ENCODE results near the gene ARHGEF12.
A peak's percentile ranks its signal among the peaks of the same experiment; 100 is the strongest.

ARHGEF12 gene

DNA sequence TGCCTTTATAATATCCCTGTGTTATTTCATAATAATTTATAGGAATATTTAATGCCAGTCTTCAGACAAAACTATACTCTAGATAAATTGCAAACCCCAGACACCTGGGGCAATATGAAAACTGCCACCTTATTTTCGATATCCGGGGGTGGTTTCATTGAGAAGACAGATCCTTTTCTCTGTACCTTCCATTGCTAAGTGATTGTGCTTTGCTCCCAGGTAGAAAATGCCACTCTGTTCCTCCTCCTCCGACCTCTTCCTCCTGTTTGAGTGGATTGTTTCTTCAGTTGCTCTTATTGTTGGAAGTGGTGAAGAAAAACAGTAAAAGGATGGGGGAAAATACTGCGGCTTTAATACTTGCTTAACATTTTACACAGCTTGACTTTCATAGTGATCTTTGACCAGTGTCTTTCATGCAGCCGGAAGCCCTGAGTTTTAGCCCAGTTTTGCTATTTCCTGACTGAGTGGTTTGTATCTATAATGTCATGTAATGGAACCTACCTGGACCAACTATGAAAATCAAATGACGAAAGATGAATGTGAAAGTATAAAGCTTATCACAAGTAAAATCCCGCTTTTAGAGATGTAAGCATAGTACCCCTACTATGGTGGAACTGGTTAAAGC, 169.7 kb downstream of the ARHGEF12 start:
- no peak for DNase-seq

DNA sequence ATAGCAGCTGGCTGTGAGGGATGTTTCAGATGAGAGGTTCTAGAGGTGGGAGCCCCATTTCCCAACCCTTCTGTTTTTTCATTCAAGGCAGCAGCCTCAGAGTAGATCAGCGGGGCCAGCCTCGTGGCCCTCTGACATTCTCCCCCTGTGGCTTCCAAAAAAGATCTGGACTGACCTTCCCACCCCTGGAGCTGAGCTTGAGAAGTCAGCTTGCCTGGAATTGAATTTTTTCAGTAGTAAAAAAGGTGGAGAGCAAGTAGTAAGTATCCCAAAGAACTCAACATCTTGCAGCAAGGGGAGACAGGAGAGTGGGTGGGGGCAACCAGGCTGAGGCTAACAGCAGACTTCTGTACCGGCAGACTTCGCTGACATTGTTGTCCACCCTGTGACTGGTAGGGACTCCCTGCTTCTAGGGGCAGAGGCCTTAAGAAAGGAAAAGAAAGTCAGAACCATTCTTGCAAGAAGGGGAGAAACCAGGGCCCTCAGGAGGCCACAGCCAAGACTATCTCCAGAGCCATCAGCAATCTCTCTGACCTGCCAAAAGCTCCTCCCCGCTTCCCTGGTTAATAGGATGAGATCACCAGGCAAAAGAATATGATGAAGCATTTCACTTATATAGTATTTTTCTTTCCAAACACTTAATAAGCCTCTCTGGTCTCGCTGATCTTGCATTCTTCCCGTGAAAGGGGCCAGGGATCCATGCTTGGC, 173.3 kb downstream of the ARHGEF12 start:
- DNase-seq: no peak

DNA sequence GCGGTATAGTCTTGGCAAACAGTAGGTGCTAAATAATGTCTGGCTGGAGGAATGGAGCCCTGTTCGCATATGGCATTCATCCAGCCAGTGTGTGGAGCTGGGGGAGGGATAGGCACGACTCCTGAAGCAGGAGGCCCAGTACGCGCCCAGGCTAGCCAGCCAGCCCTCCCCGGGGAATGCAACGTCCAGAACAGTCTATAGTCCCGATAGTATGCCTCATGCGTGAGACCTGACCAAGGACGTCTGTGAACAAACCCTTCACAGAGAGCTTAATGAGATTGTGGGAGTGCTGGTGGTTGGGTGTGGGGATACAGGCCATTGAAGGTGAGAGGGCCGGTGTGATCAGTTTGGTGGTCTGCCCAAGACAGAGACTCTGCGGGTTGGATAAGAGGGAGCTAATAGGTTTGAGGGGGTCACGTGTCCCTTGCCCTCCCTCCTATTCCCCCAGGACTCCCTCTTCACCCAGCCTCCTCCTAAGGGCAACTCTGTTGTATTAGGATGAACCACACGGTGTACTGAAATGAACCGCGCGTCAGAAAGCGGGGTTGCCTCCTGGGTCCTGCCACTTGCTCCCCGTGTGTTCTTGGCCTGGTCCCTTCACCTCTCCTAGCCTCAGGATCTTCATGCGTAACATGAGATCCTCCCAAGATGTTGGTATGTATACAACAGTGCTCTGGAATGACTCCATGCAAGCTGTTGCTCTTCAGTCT, 174.3 kb downstream of the ARHGEF12 start:
- DNase-seq: no peak

DNA sequence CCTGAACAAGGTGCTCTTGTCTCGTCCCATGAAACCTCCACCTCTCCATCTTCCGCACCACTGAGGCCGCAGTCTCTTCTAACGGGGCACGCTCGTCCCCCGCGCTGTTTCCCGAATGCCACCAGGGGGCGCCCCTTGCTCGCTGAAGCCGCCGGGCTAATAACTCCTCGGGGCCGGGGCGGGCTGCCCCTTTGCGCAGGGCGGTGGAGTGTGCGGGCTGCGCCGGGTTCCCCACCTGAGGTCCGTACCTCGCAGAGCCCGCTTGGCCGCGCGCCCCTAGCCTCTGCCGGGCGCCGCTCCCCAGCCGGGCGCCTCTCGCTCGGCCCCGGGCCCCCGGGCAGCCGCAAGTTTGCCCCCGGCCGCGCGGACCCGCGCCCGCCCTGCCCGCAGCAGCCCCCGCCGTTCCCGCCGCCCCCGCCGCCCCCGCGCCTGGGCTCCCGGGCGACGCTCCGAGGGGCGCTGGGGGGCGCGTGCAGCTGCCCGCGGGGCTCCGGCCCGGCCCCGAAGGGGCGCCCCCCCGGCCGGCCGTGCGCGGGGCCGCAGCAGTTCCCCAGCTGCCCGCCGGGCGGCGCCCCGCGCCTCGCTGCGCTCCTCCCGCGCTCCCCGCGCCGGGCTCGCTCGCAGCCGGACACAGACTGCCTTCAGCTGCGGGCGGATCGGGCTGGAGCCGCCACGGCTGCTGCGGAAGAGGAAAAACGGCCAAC, 175.1 kb downstream of the ARHGEF12 start, which contains the start of gene GRIK4:
GRIK4 (plus strand) TSS at position 633 of the 704 bp plus-strand sequence. CDS start 148,571 bp downstream, outside the sequence.
- peak; percentile 69 for DNase-seq

DNA sequence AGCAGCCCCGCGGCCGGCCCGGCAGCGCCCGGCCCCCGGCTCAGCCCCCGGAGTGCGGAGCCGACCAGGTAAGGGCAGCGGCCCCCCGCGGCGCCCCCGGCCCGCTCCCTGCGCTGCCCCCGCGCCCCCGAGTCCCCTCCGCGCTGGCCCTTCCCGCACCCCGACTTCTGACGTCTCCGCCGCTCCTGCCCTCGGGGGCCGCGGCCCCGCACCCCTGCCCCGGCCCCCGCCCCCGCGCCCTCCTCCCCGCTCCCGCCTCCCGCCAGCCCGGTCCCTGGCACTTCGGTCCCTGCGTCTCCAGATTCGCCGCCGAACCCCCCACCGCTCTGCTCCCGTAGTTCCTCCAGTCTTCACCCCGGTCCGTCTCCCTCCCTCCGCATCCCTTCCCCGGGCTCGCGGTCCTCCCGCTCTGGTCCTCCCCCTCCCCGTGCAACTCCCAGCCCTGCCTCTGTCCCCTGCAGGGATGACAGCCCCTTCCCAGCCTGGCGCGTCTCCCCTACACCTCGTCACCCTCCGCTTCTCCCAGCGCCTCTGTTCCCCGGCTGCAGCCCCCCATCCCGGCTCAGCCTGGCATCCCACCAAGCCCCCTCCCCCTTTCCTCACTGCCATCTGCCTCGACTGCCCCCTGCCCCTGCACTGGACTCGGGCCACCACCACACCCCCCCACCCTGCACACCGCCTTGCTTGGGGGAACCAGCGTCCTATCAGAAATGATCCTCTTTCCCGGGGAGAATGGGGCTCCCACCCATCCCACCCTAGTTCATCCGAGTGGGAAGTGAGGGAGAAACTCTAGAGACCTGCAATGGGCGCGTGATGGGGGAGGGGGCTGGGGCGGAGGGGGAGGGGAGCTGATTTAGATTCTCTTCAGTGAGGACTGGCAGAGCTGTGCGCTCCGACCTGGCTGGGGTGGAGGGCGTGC, 175.9 kb downstream of the ARHGEF12 start:
- no peak for DNase-seq

DNA sequence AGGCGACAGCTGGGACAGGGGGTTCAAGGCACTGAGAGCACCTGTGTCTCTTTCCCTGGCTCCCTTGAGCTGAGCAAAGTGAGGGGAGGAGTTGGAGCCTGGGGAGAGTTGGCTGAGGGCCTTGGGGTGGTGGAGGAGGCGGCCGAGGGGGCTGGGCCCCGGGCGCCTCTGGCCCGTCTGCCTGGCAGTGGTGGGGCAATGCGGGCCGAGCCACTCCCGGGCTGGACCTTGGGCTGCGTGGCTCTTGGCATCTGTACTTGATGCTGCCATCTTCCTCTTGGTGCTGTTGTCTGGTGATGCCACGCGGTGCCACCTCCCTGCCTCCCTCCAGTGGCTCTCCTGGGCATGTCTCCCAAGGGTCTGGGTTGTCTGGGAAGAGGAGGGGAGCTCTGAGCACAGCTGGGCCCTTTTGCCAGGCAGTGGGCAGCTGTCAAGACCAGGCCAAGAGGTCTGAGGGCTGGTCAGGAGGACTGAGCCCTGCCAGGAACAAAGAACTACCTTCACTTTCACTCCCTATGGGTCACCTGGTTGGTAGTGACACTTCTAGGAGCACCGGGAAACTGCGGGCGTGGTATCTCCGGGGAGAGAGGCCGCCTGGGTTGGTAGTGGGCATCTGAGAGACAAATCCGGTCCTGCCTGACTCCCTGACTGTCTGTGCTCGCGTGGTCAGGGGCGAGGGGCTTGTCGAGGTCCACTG, 176.7 kb downstream of the ARHGEF12 start:
- DNase-seq: no peak

DNA sequence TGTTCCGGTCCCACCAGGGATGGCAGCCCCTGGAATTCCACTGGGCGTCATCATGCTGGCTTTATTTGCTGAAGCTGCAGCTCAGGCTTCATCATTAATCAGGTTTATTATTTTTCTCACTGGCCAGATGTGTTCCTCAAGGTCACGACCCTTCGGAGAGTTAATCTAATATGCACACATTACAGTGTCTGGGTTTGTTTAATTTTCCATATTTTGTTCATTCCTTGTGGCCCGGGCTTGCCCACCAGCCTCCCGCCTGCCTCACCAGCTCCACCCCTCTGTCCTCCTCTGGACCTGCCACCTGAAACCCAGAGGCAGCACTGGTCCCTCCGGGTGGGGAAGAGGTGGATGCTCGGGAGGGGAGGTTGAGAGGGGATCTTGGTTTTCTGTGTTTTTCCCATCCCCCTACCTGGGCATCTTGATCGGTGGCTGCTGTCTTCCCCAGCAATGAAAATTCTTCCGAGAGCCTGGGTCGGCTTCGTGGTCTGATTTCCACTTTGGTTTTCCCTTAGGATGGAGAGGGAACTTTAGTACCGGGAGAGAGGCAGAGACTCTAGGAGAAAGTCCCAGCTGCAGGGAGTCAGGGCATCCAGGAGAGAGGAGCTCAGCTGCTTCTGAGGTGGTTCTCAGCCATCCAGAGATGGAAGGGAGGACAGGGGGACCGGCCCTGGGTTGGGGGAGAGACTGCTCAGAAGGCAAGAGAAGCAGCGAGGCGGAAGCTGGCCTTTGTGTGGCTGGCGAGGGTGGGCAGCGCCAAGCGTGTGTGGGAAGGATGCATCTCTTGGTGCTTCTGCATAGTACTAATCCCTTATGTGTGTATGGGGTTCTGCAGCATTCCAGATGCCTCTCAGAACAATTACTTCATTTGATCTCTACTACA, 177.5 kb downstream of the ARHGEF12 start:
- no peak for DNase-seq

DNA sequence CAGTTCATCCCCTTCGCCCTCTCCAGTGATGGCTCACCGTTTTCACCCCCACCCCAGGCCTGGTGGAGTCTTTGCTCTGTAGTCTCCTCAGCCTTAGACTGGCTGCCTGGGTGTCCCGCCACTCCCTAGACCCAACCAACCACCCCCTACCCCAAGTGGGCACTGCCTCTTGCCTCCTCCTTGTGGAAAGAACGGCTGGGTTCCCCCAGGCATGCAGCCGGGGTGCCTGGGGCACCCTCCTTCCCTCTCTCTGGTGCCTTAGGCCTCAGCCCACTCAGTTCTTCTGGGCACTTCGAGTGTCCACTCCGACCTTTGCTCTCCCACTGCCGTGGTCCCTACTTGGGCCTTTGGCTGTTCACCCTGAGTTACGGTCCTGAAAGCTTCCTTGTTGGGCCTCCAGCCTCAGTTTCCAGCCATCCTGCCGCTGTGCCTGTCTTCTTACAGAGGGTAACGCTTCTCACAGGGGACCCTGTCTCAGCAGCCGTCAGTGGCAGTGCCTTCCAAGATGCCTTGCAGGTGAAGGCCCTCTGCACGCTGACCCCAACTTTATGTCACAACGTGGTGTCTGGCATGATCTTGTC, 178.4 kb downstream of the ARHGEF12 start:
- no peak for DNase-seq

DNA sequence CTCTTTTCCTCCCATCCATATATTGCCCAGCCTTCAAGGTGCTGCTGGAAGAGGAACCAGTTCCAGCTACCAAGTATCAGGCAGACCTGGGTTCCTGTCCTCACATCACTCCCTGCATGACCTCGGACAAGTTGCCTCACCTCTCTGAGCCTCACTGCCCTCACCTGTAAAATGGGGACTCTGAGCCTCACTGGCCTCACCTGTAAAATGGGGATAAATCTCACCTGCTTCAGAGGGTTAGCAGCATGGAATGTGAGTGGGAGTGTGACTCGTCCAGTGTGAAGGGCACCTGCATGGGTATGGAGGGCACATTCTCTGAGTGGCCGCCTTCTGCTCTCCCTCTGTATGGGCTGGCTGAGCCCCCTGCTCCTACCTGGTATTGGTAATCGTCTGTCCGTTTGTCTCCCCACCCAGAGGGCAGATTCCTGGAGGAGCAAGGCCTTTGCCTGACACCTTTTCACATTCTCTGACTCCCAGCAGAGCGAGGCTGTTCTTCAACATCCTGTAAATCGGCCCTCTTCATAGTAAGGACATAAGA, 179.0 kb downstream of the ARHGEF12 start:
- no peak for DNase-seq

DNA sequence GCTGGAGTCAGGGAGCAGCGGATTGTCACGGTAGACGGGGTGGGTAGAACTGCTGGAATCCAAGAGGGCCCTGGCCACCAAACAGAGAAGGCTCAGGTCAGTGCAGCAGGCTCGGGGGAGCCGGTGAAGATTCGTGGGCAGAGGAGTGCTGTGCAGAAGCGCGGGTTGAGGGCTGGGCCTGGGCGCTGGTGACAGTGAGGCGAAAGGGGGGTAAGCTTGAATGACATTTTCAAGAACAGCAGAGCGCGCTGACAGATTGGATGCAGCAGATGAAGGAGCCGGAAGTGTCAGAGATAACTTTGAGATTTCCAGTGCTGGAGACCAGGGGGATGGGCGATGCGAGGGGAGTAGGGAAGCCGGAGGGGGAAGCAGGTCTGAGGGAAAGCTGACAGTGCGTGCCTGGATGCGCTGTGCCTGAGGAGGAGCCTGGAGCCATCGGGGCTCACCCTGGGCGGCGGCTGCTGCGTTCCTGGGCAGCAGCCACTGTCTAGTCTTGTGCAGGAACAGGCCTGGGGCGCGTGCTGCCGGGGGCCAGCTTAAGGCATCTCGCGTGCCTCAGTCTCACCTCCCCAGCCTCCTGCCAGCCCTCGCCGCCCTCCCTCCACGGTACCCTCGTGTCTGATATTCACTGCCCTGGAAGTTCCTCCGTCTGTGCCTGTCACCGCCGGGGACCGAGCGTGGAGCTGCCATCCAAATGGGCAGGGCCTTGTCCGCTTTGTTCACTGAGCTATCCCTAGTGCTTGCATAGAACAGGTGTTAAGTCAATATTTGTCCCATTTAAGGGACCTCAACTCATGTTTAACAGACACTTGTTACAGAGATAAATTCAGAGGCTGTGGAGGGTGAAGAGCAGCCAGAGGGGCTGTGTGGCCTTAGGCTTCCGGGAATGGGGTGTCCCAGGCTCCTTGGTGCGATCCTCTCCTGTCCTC, 180.5 kb downstream of the ARHGEF12 start:
- no peak for DNase-seq

DNA sequence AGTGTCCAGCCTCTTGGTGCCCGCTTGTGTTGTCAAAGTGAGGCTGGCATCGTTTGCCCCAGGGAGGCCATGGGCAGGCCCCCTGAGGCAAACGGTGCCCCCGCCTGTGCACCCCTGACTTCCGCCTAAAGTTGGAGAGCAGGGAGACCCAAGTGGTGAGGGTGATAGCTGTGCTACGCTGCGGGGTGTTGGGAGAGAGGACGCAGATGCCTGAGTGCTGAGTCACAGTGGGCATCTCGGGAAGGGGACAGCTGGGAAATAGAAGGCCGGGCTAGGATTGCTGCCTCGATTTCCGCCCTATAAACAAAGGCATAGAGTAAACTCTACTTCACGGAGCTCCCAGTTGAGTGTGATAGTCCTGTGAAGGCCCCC, 181.2 kb downstream of the ARHGEF12 start:
- no peak for DNase-seq

DNA sequence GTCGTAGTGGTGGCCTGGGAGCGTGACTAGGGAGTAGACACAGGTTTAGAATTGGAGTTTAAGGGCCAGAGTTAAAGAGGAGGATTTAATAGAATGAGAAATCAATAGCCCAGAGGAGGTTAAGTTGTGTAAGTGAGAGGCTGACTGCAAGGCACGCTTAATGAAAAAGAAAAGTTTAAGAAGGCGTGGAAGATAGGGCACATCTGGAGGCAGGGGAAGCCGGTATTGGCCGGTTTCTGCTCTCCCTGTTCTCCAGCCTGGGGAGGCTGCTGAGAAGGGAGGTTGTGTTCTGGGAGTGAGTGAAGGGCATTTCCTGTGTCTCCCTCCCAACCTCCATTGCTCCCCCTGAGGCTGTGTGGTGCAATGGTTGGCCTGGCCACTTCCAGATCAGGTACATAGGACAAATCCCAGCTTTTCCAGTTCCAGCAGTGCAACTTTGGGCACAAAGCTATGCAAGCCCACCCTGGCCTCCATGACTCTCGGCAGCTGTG, 181.6 kb downstream of the ARHGEF12 start:
- no peak for DNase-seq

DNA sequence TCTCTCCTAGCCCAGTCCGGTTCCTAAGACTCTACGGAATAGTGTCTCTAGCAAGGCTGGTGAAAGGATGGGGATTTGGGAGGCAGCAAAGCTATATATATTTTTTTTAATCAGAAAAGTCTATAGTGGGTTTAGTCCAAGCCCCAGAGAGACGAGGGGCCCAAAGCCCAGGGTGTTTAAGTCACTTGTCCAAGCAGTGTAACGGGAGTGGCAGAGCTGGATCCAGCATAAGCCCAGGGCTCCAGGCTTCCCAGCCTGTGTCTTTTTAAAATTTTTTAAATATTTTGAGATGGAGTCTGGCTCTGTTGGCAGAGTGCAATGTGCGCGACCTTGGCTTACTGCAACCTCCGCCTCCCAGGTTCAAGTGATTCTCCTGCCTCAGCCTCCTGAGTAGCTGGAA, 182.1 kb downstream of the ARHGEF12 start:
- no peak for DNase-seq

DNA sequence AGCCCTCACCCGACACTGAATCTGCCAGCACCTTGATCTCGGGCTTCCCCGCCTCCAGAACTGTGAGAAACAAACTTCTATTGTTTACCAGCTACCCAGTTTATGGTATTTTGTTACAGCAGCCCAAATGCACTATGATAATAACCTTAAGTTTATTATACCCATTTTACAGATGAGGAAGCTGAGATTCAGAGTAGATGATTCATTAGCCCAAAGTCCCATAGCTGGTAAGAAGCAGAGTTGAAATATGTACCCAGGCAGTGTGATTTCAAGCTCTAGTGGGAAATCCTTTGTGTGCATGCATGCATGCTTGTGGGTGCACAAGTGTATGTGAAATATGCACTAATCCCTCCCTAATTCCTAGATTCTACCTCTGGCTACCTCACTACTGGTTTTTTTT, 183.3 kb downstream of the ARHGEF12 start:
- no peak for DNase-seq

DNA sequence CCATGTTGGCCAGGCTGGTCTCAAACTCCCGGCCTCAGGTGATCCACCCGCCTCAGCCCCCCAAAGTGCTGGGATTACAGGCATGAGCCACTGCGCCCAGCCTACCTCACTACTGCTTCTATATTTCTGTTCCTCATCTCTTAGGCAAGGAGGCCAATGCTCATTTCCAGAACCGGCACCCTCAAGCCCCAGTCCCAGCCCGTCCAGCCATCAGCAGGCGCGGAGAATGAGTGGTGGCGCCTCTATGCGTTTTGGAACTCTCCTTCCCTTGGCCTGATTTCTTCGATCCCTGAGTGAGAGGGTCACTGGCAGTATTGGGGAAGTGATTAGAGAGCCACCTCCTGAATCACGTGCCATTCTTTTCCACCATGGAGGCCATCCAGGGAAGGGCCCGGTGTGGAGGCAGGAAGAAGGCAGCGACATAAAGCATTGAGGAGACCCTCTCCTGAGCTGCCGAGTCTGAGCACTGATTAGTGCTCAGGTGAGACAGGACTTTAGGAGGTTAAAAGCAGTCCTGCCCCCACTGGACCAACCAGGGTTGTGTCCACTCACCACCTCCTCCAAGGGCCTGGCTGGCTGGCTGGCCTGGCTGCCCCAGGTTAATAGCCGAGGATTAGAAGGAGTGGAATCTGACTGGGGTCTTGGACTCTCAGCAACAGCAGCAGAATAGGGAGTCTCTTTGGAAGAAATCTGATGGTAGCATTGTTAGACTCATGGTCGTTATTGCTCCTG, 184.0 kb downstream of the ARHGEF12 start:
- DNase-seq: no peak

DNA sequence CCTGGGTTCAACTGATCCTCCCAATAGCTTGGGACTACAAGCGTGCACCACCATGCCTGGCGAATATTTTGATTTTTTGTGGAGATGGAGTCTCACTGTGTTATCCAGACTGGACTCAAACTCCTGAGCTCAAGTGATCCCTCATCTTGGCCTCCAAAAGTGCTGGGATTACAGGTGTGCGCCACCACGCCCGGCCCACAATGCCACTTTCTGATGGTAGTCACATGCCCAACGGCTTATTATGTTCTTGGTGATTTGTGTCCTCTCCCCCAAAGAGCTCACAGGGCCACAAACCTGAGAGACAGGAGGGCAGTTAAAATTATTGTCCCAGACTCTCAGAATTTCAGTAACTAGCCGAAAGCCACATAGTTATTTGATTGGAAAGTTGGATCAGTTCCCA, 185.0 kb downstream of the ARHGEF12 start:
- no peak for DNase-seq

DNA sequence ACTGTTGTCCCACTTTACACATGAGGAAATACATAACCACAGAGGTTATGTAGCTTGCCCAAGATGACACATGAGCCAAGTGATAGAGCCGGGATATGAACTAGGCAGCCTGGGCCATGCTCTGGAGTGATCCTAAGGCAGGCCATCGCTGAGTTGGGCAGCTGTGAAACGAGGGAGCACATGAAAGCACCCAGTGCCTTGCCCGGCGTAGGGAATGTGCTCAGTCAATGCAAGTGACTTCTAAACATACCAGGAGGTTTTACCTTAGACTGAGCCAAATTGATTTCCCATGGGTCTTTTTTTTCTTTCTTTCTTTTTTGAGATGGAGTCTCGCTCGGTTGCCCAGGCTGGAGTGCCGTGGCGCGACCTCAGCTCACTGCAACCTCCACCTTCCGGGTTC, 185.8 kb downstream of the ARHGEF12 start:
- DNase-seq: no peak

DNA sequence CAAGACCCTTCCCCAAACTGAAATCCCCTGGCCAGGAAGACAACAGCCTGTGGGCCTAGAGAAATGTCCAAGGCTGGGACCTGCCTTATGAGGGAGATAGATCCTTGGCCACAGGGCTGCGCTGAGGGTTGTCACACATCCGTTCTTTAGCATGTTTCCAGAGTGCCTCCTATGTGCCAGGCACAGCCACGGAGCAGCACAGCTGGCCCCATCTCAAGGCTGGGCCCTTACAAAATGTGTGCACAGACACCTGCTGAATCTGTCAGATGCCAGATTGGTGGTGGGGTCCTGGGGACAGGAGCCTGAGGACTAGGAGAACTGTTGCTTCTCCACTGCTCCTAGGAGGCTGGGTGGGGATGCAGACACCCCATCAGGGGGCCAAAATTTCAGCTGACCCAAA, 186.5 kb downstream of the ARHGEF12 start:
- DNase-seq: no peak

All from activated gamma-delta T cell treated with Interleukin-2 at 50 U/mL for 16 hours (primary cell).